SK-N-SH treated with all-trans-retinoic acid at 6 μM for 48 hours (cell line): ENCODE results near the gene TWF1.

Experiments
- ATAC-seq: fragments of 200-7000 bp; cut with Tn5 transposase; 3 replicates; pipeline ENCODE4 v1.9.1; 2020; ENCODE audit warnings: mild to moderate bottlenecking, moderate library complexity
- ARNTL ChIP-seq: fragments of 450-650 bp; formaldehyde crosslinking; IDR thresholded peaks from 2 replicates; pipeline ENCODE4 v1.5.0; 2020; ENCODE audit warnings: low read depth, mild to moderate bottlenecking, moderate library complexity, borderline replicate concordance
- BACH2 ChIP-seq: fragments of 250-450 bp; sonication (Bioruptor Pico); IDR thresholded peaks from 2 replicates; pipeline ENCODE4 v1.9.0; 2021; ENCODE audit warnings: mild to moderate bottlenecking, borderline replicate concordance
- CREB5 ChIP-seq: fragments of 250-450 bp; sonication (Bioruptor Pico); IDR thresholded peaks from 2 replicates; pipeline ENCODE4 v1.5.1; 2020; ENCODE audit warnings: low read depth, mild to moderate bottlenecking, moderate library complexity
- CSDC2 ChIP-seq: fragments of 250-450 bp; sonication (Bioruptor Pico); IDR thresholded peaks from 2 replicates; pipeline ENCODE4 v1.5.0; 2020; ENCODE audit warnings: mild to moderate bottlenecking, moderate library complexity
- CSRNP3 ChIP-seq: fragments of 250-450 bp; sonication (Bioruptor Pico); IDR thresholded peaks from 2 replicates; pipeline ENCODE4 v1.5.1; 2021; ENCODE audit warnings: mild to moderate bottlenecking, moderate library complexity
- ESRRG ChIP-seq: fragments of 250-450 bp; sonication (Bioruptor Pico); IDR thresholded peaks from 2 replicates; pipeline ENCODE4 v1.6.1; 2021; ENCODE audit warnings: mild to moderate bottlenecking
- GLIS3 ChIP-seq: fragments of 250-450 bp; sonication (Bioruptor Pico); IDR thresholded peaks from 2 replicates; pipeline ENCODE4 v1.5.0; 2020; ENCODE audit warnings: mild to moderate bottlenecking, moderate library complexity
- ISL1 ChIP-seq: fragments of 250-450 bp; sonication (Bioruptor Pico); IDR thresholded peaks from 2 replicates; pipeline ENCODE4 v2.1.2; 2022; ENCODE audit warnings: mild to moderate bottlenecking, moderate library complexity
- OSR1 ChIP-seq: fragments of 250-450 bp; sonication (Bioruptor Pico); IDR thresholded peaks from 2 replicates; pipeline ENCODE4 v1.8.0; 2022; ENCODE audit warnings: moderate library complexity, mild to moderate bottlenecking, inconsistent platforms
- PATZ1 ChIP-seq: fragments of 250-450 bp; sonication (Bioruptor Pico); IDR thresholded peaks from 2 replicates; pipeline ENCODE4 v1.8.0; 2020; ENCODE audit warnings: mild to moderate bottlenecking, moderate library complexity, borderline replicate concordance
- POU6F1 ChIP-seq: fragments of 250-450 bp; sonication (Bioruptor Pico); IDR thresholded peaks from 2 replicates; pipeline ENCODE4 v1.8.0; 2021; ENCODE audit warnings: low read depth, mild to moderate bottlenecking, moderate library complexity, borderline replicate concordance
- PPARA ChIP-seq: fragments of 250-450 bp; sonication (Bioruptor Pico); IDR thresholded peaks from 2 replicates; pipeline ENCODE4 v1.5.0; 2020; ENCODE audit warnings: mild to moderate bottlenecking, borderline replicate concordance
- RARB ChIP-seq: fragments of 250-450 bp; sonication (Bioruptor Pico); IDR thresholded peaks from 2 replicates; pipeline ENCODE4 v1.8.0; 2021; ENCODE audit warnings: mild to moderate bottlenecking, moderate library complexity
- TCF4 ChIP-seq: fragments of 250-450 bp; sonication (Bioruptor Pico); IDR thresholded peaks from 2 replicates; pipeline ENCODE4 v1.8.0; 2021; ENCODE audit warnings: mild to moderate bottlenecking, moderate library complexity, borderline replicate concordance
- TOX ChIP-seq: fragments of 250-450 bp; sonication (Bioruptor Pico); IDR thresholded peaks from 2 replicates; pipeline ENCODE4 v1.8.0; 2021; ENCODE audit warnings: mild to moderate bottlenecking, moderate library complexity, borderline replicate concordance
- TSHZ2 ChIP-seq: fragments of 250-450 bp; sonication (Bioruptor Pico); IDR thresholded peaks from 2 replicates; pipeline ENCODE4 v1.5.0; 2020; ENCODE audit warnings: mild to moderate bottlenecking, moderate library complexity
- ZC3H10 ChIP-seq: fragments of 250-450 bp; sonication (Bioruptor Pico); IDR thresholded peaks from 2 replicates; pipeline ENCODE4 v1.5.1; 2021; ENCODE audit warnings: mild to moderate bottlenecking, moderate library complexity
- ZFP3 ChIP-seq: fragments of 250-450 bp; sonication (Bioruptor Pico); IDR thresholded peaks from 2 replicates; pipeline ENCODE4 v1.5.0; 2020; ENCODE audit warnings: mild to moderate bottlenecking, moderate library complexity
- ZFP30 ChIP-seq: fragments of 450-650 bp; formaldehyde crosslinking; IDR thresholded peaks from 2 replicates; pipeline ENCODE4 v1.5.0; 2022; ENCODE audit warnings: mild to moderate bottlenecking, moderate library complexity
- ZNF565 ChIP-seq: fragments of 450-650 bp; formaldehyde crosslinking; conservative IDR thresholded peaks from 2 replicates; pipeline ENCODE4 v1.5.0; 2020; ENCODE audit warnings: low read depth, mild to moderate bottlenecking, moderate library complexity
- ZNF70 ChIP-seq: fragments of 450-650 bp; formaldehyde crosslinking; IDR thresholded peaks from 2 replicates; pipeline ENCODE4 v1.5.0; 2020; ENCODE audit warnings: mild to moderate bottlenecking, moderate library complexity
- ZNF8 ChIP-seq: fragments of 450-650 bp; formaldehyde crosslinking; IDR thresholded peaks from 2 replicates; pipeline ENCODE4 v1.5.0; 2020; ENCODE audit warnings: mild to moderate bottlenecking, moderate library complexity

The TWF1 gene

GRCh38 chr12:43824207-43824775 lies 18.2 kb upstream of the TWF1 start:
- no peak for ATAC-seq
- TF ChIP-seq ZFP30 (no peak), TOX (CRISPR knock-in tag) (no peak), PPARA (CRISPR knock-in tag) (no peak), ZNF565 (CRISPR knock-in tag) (no peak), ZNF8 (no peak), ISL1 (CRISPR knock-in tag) (no peak), GLIS3 (no peak), BACH2 (CRISPR knock-in tag) (no peak), CSRNP3 (no peak), TCF4 (no peak), ARNTL (CRISPR knock-in tag) (no peak), ZFP3 (CRISPR knock-in tag) (no peak), PATZ1 (no peak), ZC3H10 (CRISPR knock-in tag) (no peak), RARB (CRISPR knock-in tag) (no peak), TSHZ2 (CRISPR knock-in tag) (no peak), POU6F1 (CRISPR knock-in tag) (no peak), ESRRG (CRISPR knock-in tag) (no peak), OSR1 (CRISPR knock-in tag) (no peak)

GRCh38 chr12:43816168-43816567 lies 10.1 kb upstream of the TWF1 start:
- no peak for ATAC-seq
- TF ChIP-seq OSR1 (CRISPR knock-in tag) (no peak), ARNTL (CRISPR knock-in tag) (no peak), ZC3H10 (CRISPR knock-in tag) (no peak), TOX (CRISPR knock-in tag) (no peak), CREB5 (CRISPR knock-in tag) (no peak), GLIS3 (no peak), CSDC2 (CRISPR knock-in tag) (no peak), ZFP30 (no peak), TSHZ2 (CRISPR knock-in tag) (no peak), TCF4 (no peak), CSRNP3 (no peak), ZNF70 (CRISPR knock-in tag) (no peak), PATZ1 (no peak), ZNF8 (no peak), ISL1 (CRISPR knock-in tag) (no peak), BACH2 (CRISPR knock-in tag) (no peak), ESRRG (CRISPR knock-in tag) (no peak), RARB (CRISPR knock-in tag) (no peak), ZFP3 (CRISPR knock-in tag) (no peak)
